ENCODE results near the gene NF2. TPM values are rescaled to one million over a fixed set of nuclear protein-coding genes. Genes with fewer than 3 reads are reported as not detected.

The NF2 gene
- polyA plus RNA-seq, 2 of the 4 experiments (the other 2 are of a cell fraction) = 14.4 to 23.7 TPM

DNA sequence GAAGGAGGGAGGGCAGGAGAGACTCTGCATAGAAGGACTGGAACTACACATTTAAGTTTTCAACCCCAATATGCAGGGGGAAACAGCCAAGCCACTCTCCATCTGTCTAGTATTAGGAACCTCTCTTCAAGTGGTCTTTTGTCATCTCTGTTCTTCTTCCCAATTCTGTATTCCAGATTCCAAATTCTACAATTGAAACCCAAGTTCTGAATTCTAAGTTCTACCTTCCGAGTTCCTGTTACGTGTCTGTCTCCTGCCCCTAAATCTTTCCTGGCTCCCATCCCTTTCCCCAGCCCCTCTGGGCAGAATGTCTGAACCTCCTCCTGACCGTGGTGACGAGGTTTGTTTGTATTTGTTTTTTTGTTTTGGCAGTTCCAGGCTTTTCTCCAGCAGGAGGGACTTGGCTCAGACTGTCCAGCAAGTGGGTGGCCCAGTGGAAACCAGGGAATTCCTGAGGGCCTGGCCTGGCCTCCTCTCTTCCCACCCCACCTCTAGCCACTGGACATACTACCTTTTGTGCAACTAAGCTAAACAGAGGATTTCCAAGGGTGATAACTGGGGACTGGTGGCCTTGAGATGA, 48.3 kb upstream of the NF2 start:
- no peak overlapping the region for H3K4me2 ChIP-seq
- DNase-seq (ENCODE audit: low read depth in 1 of 2, low spot score in 1 of 2) = no peak
- no peak for ATAC-seq
- ChIA-PET CTCF (interaction anchor here (0.9 to 2.6 kb wide), 8 partner anchors 11 to 450 kb away, joined by 4 to 20 read pairs (median 5); no protein-coding TSS in a partner anchor), POLR2A (no interaction called here)
- 62% methylated on average over 4 of the region's 4 CpGs for WGBS (ENCODE audit: missing lambda C conversion rate)
- H3K27ac ChIP-seq = no peak overlapping the region
- TF ChIP-seq KDM1A (IDR thresholded peaks at IDR 0.05; ENCODE audit: low read depth) = no peak
- TF ChIP-seq RNF2 (IDR thresholded peaks at IDR 0.05; ENCODE audit: borderline replicate concordance, low read depth) = no peak
- TF ChIP-seq HOXB5 (CRISPR knock-in tag; IDR thresholded peaks at IDR 0.05) = no peak
- no peak for TF ChIP-seq RARB (CRISPR knock-in tag; IDR thresholded peaks at IDR 0.05)
- TF ChIP-seq KDM5A (IDR thresholded peaks at IDR 0.05) = no peak
- TF ChIP-seq, protein P1, sequence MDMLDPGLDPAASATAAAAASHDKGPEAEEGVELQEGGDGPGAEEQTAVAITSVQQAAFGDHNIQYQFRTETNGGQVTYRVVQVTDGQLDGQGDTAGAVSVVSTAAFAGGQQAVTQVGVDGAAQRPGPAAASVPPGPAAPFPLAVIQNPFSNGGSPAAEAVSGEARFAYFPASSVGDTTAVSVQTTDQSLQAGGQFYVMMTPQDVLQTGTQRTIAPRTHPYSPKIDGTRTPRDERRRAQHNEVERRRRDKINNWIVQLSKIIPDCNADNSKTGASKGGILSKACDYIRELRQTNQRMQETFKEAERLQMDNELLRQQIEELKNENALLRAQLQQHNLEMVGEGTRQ (IDR thresholded peaks at IDR 0.05) = no peak
- no peak for TF ChIP-seq CHD2 (IDR thresholded peaks at IDR 0.05; ENCODE audit: low read length, partially characterized antibody)
- no peak for TF ChIP-seq MAZ (IDR thresholded peaks at IDR 0.05; ENCODE audit: borderline replicate concordance, low read depth, low read length)
- no peak for TF ChIP-seq GATA3 (IDR thresholded peaks at IDR 0.05; ENCODE audit: borderline replicate concordance)
- TF ChIP-seq ZFP36 (IDR thresholded peaks at IDR 0.05; ENCODE audit: borderline replicate concordance, partially characterized antibody) = no peak
- no peak for TF ChIP-seq SREBF2 (IDR thresholded peaks at IDR 0.05)
- TF ChIP-seq, protein P2, sequence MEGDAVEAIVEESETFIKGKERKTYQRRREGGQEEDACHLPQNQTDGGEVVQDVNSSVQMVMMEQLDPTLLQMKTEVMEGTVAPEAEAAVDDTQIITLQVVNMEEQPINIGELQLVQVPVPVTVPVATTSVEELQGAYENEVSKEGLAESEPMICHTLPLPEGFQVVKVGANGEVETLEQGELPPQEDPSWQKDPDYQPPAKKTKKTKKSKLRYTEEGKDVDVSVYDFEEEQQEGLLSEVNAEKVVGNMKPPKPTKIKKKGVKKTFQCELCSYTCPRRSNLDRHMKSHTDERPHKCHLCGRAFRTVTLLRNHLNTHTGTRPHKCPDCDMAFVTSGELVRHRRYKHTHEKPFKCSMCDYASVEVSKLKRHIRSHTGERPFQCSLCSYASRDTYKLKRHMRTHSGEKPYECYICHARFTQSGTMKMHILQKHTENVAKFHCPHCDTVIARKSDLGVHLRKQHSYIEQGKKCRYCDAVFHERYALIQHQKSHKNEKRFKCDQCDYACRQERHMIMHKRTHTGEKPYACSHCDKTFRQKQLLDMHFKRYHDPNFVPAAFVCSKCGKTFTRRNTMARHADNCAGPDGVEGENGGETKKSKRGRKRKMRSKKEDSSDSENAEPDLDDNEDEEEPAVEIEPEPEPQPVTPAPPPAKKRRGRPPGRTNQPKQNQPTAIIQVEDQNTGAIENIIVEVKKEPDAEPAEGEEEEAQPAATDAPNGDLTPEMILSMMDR (IDR thresholded peaks at IDR 0.05) = no peak
- no peak for TF ChIP-seq HOXB13 (CRISPR knock-in tag; IDR thresholded peaks at IDR 0.05; ENCODE audit: low read depth)
- no peak for TF ChIP-seq FOXS1 (CRISPR knock-in tag; IDR thresholded peaks at IDR 0.05)
- TF ChIP-seq PHF8 (IDR thresholded peaks at IDR 0.05; ENCODE audit: borderline replicate concordance, low read depth) = no peak
- no peak for TF ChIP-seq EHMT2 (IDR thresholded peaks at IDR 0.05; ENCODE audit: low read depth)
- TF ChIP-seq, protein P3, sequence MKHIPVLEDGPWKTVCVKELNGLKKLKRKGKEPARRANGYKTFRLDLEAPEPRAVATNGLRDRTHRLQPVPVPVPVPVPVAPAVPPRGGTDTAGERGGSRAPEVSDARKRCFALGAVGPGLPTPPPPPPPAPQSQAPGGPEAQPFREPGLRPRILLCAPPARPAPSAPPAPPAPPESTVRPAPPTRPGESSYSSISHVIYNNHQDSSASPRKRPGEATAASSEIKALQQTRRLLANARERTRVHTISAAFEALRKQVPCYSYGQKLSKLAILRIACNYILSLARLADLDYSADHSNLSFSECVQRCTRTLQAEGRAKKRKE (CRISPR knock-in tag; IDR thresholded peaks at IDR 0.05; ENCODE audit: low read depth) = no peak
- no peak for TF ChIP-seq HEYL (CRISPR knock-in tag; IDR thresholded peaks at IDR 0.05)
- TF ChIP-seq, protein P4, sequence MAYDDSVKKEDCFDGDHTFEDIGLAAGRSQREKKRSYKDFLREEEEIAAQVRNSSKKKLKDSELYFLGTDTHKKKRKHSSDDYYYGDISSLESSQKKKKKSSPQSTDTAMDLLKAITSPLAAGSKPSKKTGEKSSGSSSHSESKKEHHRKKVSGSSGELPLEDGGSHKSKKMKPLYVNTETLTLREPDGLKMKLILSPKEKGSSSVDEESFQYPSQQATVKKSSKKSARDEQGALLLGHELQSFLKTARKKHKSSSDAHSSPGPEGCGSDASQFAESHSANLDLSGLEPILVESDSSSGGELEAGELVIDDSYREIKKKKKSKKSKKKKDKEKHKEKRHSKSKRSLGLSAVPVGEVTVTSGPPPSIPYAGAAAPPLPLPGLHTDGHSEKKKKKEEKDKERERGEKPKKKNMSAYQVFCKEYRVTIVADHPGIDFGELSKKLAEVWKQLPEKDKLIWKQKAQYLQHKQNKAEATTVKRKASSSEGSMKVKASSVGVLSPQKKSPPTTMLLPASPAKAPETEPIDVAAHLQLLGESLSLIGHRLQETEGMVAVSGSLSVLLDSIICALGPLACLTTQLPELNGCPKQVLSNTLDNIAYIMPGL (CRISPR knock-in tag; IDR thresholded peaks at IDR 0.05; ENCODE audit: borderline replicate concordance) = no peak
- no peak for TF ChIP-seq RCOR1 (IDR thresholded peaks at IDR 0.05; ENCODE audit: low read depth, low read length)
- no peaks in the 10 kb centered on the region for H3K9me3 ChIP-seq
- no peak for FAIRE-seq
- H3K4me1 ChIP-seq = peaks cover 11% of the 10 kb centered on the region
- no peak overlapping the region for H3K4me3 ChIP-seq

DNA sequence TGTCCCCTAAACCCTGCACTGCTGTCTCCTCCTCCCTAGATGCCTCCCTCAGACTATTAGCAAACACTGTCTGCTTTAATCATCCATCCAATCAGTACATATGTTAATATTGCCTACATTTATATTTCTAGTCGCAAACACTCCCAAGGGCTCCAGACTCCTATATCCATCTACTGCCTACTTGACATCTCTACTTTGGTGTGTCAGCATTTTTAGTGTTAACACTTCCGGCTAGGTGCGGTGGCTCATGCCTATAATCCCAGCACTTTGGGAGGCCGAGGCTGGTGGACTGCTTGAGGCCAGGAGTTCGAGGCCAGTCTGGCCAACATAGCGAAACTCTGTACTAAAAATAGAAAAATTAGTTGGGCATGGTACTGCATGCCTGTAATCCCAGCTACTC, 44.4 kb upstream of the NF2 start:
- ChIA-PET POLR2A (no interaction called here), CTCF (no interaction called here)
- no peak for ATAC-seq
- DNase-seq (ENCODE audit: low read depth in 1 of 2, low spot score in 1 of 2) = no peak
- no peak overlapping the region for H3K4me2 ChIP-seq
- no peak overlapping the region for H3K4me3 ChIP-seq
- peaks cover 7% of the 10 kb centered on the region for H3K4me1 ChIP-seq
- TF ChIP-seq FOSL2 (IDR thresholded peaks at IDR 0.05) (no peak), FOSL2 (CRISPR knock-in tag; IDR thresholded peaks at IDR 0.05) (no peak), ZNF302 (CRISPR knock-in tag; IDR thresholded peaks at IDR 0.05) (no peak), MAFK (IDR thresholded peaks at IDR 0.05; ENCODE audit: partially characterized antibody) (peak; percentile 63), KDM1A (IDR thresholded peaks at IDR 0.05; ENCODE audit: low read depth) (no peak), BHLHE40 (IDR thresholded peaks at IDR 0.05; ENCODE audit: low read depth, low read length) (no peak)
- 96% methylated on average over 5 of the region's 6 CpGs for WGBS (ENCODE audit: missing lambda C conversion rate)
- H3K27ac ChIP-seq = no peak overlapping the region
- H3K9me3 ChIP-seq = no peaks in the 10 kb centered on the region
- FAIRE-seq = no peak

Measured in A549 (cell line).